Tibial nerve (tissue), 4 donors: Measurements from ENCODE around the gene TTC32.

Experiments
- EP300 ChIP-seq, 2 donors: sonication (generic); formaldehyde crosslinking; IDR thresholded peaks; one replicate each; pipeline ENCODE4 v1.6.1; 2017; ENCODE audit warnings: antibody characterized with exemption in 2 of 2, mild to moderate bottlenecking in 1 of 2
- POLR2A ChIP-seq, 2 donors: fragments of 450-650 bp; IDR thresholded peaks; one replicate each; pipeline ENCODE4 v1.6.1; 2017; ENCODE audit warnings: antibody characterized with exemption in 2 of 2, mild to moderate bottlenecking in 2 of 2, moderate library complexity in 2 of 2
- TF ChIP-seq, protein P1 (sequence below), 5 experiments: fragments of 200-600 bp in 3 of 5; fragments of 450-650 bp in 2 of 5; sonication (generic) in 3 of 5; IDR thresholded peaks; one replicate each; pipeline ENCODE4 v1.5.1; 2016 to 2019; ENCODE audit warnings: antibody characterized with exemption in 5 of 5, mild to moderate bottlenecking in 3 of 5, moderate library complexity in 2 of 5

- TF ChIP-seq, protein P1, sequence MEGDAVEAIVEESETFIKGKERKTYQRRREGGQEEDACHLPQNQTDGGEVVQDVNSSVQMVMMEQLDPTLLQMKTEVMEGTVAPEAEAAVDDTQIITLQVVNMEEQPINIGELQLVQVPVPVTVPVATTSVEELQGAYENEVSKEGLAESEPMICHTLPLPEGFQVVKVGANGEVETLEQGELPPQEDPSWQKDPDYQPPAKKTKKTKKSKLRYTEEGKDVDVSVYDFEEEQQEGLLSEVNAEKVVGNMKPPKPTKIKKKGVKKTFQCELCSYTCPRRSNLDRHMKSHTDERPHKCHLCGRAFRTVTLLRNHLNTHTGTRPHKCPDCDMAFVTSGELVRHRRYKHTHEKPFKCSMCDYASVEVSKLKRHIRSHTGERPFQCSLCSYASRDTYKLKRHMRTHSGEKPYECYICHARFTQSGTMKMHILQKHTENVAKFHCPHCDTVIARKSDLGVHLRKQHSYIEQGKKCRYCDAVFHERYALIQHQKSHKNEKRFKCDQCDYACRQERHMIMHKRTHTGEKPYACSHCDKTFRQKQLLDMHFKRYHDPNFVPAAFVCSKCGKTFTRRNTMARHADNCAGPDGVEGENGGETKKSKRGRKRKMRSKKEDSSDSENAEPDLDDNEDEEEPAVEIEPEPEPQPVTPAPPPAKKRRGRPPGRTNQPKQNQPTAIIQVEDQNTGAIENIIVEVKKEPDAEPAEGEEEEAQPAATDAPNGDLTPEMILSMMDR (IDR thresholded peaks at IDR 0.05): no peak
- TF ChIP-seq POLR2A (IDR thresholded peaks at IDR 0.05) (no peak), EP300 (IDR thresholded peaks at IDR 0.05) (no peak)
Observed at GRCh38 chr2:19850056-19851050, 51.4 kb downstream of the TTC32 start.
